HepG2 (cell line): ENCODE results near the gene PTGES3. TPM values are rescaled to one million over a fixed set of nuclear protein-coding genes. Genes with fewer than 3 reads are reported as not detected.

Source experiments
- DMAP1 ChIP-seq: IDR thresholded peaks from 2 replicates; pipeline ENCODE4 v1.6.1; 2016
- EHMT2 ChIP-seq: fragments of 200-600 bp; sonication (generic); IDR thresholded peaks from 2 replicates; pipeline ENCODE4 v1.7.0; 2017; ENCODE audit warnings: antibody characterized with exemption, low read depth, low read length, borderline replicate concordance
- HDAC1 ChIP-seq: sonication (generic); formaldehyde crosslinking; IDR thresholded peaks from 2 replicates; pipeline ENCODE4 v1.5.1; 2020; ENCODE audit warnings: mild to moderate bottlenecking, missing genetic modification reagents
- HOXA5 ChIP-seq: sonication (generic); formaldehyde crosslinking; IDR thresholded peaks from 2 replicates; pipeline ENCODE4 v1.4.0; 2020; ENCODE audit warnings: missing genetic modification reagents
- JUN ChIP-seq: sonication (generic); formaldehyde crosslinking; IDR thresholded peaks from 2 replicates; pipeline ENCODE4 v1.4.0; 2020; ENCODE audit warnings: mild to moderate bottlenecking, missing genetic modification reagents
- KLF11 ChIP-seq: IDR thresholded peaks from 2 replicates; pipeline ENCODE4 v1.6.1; 2016; ENCODE audit warnings: missing compliant biosample characterization
- LRRFIP1 ChIP-seq: sonication (generic); formaldehyde crosslinking; conservative IDR thresholded peaks from 2 replicates; pipeline ENCODE4 v1.4.0; 2020; ENCODE audit warnings: missing genetic modification reagents
- MTF1 ChIP-seq: sonication (generic); formaldehyde crosslinking; IDR thresholded peaks from 2 replicates; pipeline ENCODE4 v1.5.0; 2020; ENCODE audit warnings: missing genetic modification reagents
- NRL ChIP-seq: sonication (generic); formaldehyde crosslinking; IDR thresholded peaks from 2 replicates; pipeline ENCODE4 v1.5.0; 2020; ENCODE audit warnings: missing genetic modification reagents, mild to moderate bottlenecking, moderate library complexity, borderline replicate concordance
- REPIN1 ChIP-seq: sonication (generic); formaldehyde crosslinking; IDR thresholded peaks from 2 replicates; pipeline ENCODE4 v1.8.0; 2022; ENCODE audit warnings: missing genetic modification reagents, low read depth, mild to moderate bottlenecking, borderline replicate concordance
- RORA ChIP-seq: sonication (generic); formaldehyde crosslinking; IDR thresholded peaks from 2 replicates; pipeline ENCODE4 v1.5.0; 2020; ENCODE audit warnings: mild to moderate bottlenecking, missing genetic modification reagents, moderate library complexity
- SP1 ChIP-seq, 2 experiments: fragments of 450-650 bp in 1 of 2; sonication (generic) in 1 of 2; formaldehyde crosslinking in 1 of 2; IDR thresholded peaks; 2 replicates each; pipeline versions ENCODE4 v1.4.0 to v1.6.1; 2016 to 2020; ENCODE audit warnings: missing genetic modification reagents in 1 of 2
- ZFP36 ChIP-seq: fragments of 150-350 bp; IDR thresholded peaks from 2 replicates; pipeline ENCODE4 v1.6.1; 2018; ENCODE audit warnings: borderline replicate concordance, low read length, low read depth; ENCODE audit not compliant: partially characterized antibody
- ZNF260 ChIP-seq: sonication (generic); formaldehyde crosslinking; IDR thresholded peaks from 2 replicates; pipeline ENCODE4 v1.4.0; 2020; ENCODE audit warnings: missing genetic modification reagents, low read depth, mild to moderate bottlenecking, borderline replicate concordance
- ZNF550 ChIP-seq: sonication (generic); formaldehyde crosslinking; IDR thresholded peaks from 2 replicates; pipeline ENCODE4 v1.4.0; 2020; ENCODE audit warnings: mild to moderate bottlenecking, missing genetic modification reagents, borderline replicate concordance
- ZNF558 ChIP-seq: sonication (generic); formaldehyde crosslinking; IDR thresholded peaks from 2 replicates; pipeline ENCODE4 v1.9.0; 2022; ENCODE audit warnings: mild to moderate bottlenecking, missing genetic modification reagents, borderline replicate concordance
- ZNF563 ChIP-seq: sonication (generic); formaldehyde crosslinking; IDR thresholded peaks from 2 replicates; pipeline ENCODE4 v1.8.0; 2022; ENCODE audit warnings: mild to moderate bottlenecking, moderate library complexity, missing genetic modification reagents
- ZNF572 ChIP-seq: sonication (generic); formaldehyde crosslinking; IDR thresholded peaks from 2 replicates; pipeline ENCODE4 v1.5.1; 2020; ENCODE audit warnings: mild to moderate bottlenecking, missing genetic modification reagents
- ZNF598 ChIP-seq: sonication (generic); formaldehyde crosslinking; IDR thresholded peaks from 2 replicates; pipeline ENCODE4 v1.5.1; 2020; ENCODE audit warnings: mild to moderate bottlenecking, missing genetic modification reagents, borderline replicate concordance
- polyA plus RNA-seq, 8 experiments: library from polyadenylated mRNA; depleted of rRNA in 3 of 8; stranded (reverse) in 7 of 8; unstranded in 1 of 8; fragments of >200 nt; fragmentation: Illumina TruSeq in 4 of 8; extraction: Trizol in 4 of 8; gene quantifications; 2 replicates each; pipeline versions ENCODE4 v1.2.1 to v1.2.3, GENCODE V29; 2011 to 2016; ENCODE audit warnings: low read depth in 4 of 8, missing spikeins in 1 of 8, mixed read lengths in 1 of 8; ENCODE audit not compliant: insufficient read depth in 1 of 8
- total RNA-seq, 5 experiments: library from RNA; depleted of rRNA; stranded (reverse); fragments of >200 nt; fragmentation: Illumina TruSeq; extraction: Trizol; gene quantifications; 2 replicates each; pipeline ENCODE4 v1.2.3, GENCODE V29; 2016; ENCODE audit warnings: low read depth in 1 of 5
- TF ChIP-seq, protein P1 (sequence below): sonication (generic); formaldehyde crosslinking; IDR thresholded peaks from 2 replicates; pipeline ENCODE4 v1.4.0; 2020; ENCODE audit warnings: mild to moderate bottlenecking, missing genetic modification reagents
- TF ChIP-seq, protein P2 (sequence below): sonication (generic); formaldehyde crosslinking; IDR thresholded peaks from 2 replicates; pipeline ENCODE4 v1.4.0; 2020; ENCODE audit warnings: missing genetic modification reagents
- TF ChIP-seq, protein P3 (sequence below): sonication (generic); formaldehyde crosslinking; IDR thresholded peaks from 2 replicates; pipeline ENCODE4 v1.4.0; 2020; ENCODE audit warnings: low read depth, mild to moderate bottlenecking, missing genetic modification reagents

Gene PTGES3
- total and polyA plus RNA-seq, 2 of the 13 experiments (the other 11 are each of a cell fraction or from before 2014, with no cell fraction given), result 54.4 to 159 TPM

GRCh38 chr12:56636675-56637540 is 51.2 kb downstream of the PTGES3 start (continued):
- TF ChIP-seq, protein P1, sequence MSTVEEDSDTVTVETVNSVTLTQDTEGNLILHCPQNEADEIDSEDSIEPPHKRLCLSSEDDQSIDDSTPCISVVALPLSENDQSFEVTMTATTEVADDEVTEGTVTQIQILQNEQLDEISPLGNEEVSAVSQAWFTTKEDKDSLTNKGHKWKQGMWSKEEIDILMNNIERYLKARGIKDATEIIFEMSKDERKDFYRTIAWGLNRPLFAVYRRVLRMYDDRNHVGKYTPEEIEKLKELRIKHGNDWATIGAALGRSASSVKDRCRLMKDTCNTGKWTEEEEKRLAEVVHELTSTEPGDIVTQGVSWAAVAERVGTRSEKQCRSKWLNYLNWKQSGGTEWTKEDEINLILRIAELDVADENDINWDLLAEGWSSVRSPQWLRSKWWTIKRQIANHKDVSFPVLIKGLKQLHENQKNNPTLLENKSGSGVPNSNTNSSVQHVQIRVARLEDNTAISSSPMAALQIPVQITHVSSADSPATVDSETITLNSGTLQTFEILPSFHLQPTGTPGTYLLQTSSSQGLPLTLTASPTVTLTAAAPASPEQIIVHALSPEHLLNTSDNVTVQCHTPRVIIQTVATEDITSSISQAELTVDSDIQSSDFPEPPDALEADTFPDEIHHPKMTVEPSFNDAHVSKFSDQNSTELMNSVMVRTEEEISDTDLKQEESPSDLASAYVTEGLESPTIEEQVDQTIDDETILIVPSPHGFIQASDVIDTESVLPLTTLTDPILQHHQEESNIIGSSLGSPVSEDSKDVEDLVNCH (CRISPR knock-in tag), result no peak
- no peak for TF ChIP-seq SP1 (IDR thresholded peaks at IDR 0.05)
- peak; percentile 87 for TF ChIP-seq SP1 (CRISPR knock-in tag; IDR thresholded peaks at IDR 0.05)
- no peak; the same call in 1 of the 2 replicates for TF ChIP-seq EHMT2
- no peak for TF ChIP-seq ZNF572 (CRISPR knock-in tag)
- TF ChIP-seq MTF1 (CRISPR knock-in tag), result no peak
- TF ChIP-seq, protein P2, sequence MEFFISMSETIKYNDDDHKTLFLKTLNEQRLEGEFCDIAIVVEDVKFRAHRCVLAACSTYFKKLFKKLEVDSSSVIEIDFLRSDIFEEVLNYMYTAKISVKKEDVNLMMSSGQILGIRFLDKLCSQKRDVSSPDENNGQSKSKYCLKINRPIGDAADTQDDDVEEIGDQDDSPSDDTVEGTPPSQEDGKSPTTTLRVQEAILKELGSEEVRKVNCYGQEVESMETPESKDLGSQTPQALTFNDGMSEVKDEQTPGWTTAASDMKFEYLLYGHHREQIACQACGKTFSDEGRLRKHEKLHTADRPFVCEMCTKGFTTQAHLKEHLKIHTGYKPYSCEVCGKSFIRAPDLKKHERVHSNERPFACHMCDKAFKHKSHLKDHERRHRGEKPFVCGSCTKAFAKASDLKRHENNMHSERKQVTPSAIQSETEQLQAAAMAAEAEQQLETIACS (CRISPR knock-in tag), result no peak
- no peak for TF ChIP-seq ZNF563 (CRISPR knock-in tag)
- 0 out of 2 replicates have a peak, but pooled peaks have one; percentile 40 for TF ChIP-seq HOXA5 (CRISPR knock-in tag)
- no peak for TF ChIP-seq NRL
- TF ChIP-seq RORA (CRISPR knock-in tag), result no peak
- TF ChIP-seq REPIN1 (CRISPR knock-in tag), result peak; percentile 68; the same call in 1 of the 2 replicates
- TF ChIP-seq LRRFIP1 (CRISPR knock-in tag), result no peak
- no peak; the same call in 1 of the 2 replicates for TF ChIP-seq DMAP1 (CRISPR knock-in tag)
- TF ChIP-seq, protein P3, sequence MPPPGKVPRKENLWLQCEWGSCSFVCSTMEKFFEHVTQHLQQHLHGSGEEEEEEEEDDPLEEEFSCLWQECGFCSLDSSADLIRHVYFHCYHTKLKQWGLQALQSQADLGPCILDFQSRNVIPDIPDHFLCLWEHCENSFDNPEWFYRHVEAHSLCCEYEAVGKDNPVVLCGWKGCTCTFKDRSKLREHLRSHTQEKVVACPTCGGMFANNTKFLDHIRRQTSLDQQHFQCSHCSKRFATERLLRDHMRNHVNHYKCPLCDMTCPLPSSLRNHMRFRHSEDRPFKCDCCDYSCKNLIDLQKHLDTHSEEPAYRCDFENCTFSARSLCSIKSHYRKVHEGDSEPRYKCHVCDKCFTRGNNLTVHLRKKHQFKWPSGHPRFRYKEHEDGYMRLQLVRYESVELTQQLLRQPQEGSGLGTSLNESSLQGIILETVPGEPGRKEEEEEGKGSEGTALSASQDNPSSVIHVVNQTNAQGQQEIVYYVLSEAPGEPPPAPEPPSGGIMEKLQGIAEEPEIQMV (CRISPR knock-in tag), result no peak
- no peak for TF ChIP-seq ZNF558 (CRISPR knock-in tag)
- TF ChIP-seq ZNF598 (CRISPR knock-in tag), result peak; percentile 34; the same call in 1 of the 2 replicates
- TF ChIP-seq JUN (CRISPR knock-in tag), result no peak
- TF ChIP-seq HDAC1 (CRISPR knock-in tag), result peak; percentile 43; the same call in 1 of the 2 replicates
- no peak for TF ChIP-seq ZNF550
- TF ChIP-seq KLF11 (CRISPR knock-in tag), result 0 out of 2 replicates have a peak, but pooled peaks have one; percentile 37
- no peak for TF ChIP-seq ZFP36
- no peak for TF ChIP-seq ZNF260 (CRISPR knock-in tag)
